GM23248 (cell line): ENCODE results near the gene OR4D11.

Experiments used
- EZH2 ChIP-seq: fragments of 200-600 bp; sonication (generic); IDR thresholded peaks from 2 replicates; pipeline ENCODE4 v1.6.1; 2018; ENCODE audit warnings: antibody characterized with exemption, mild to moderate bottlenecking; ENCODE audit not compliant: insufficient read depth, poor library complexity, severe bottlenecking
- EZH2phosphoT487 ChIP-seq: fragments of 200-600 bp; sonication (generic); IDR thresholded peaks from 2 replicates; pipeline ENCODE4 v1.6.1; 2018; ENCODE audit warnings: antibody characterized with exemption, moderate library complexity, mild to moderate bottlenecking, low read depth; ENCODE audit not compliant: insufficient read depth

- TF ChIP-seq EZH2 (no peak), EZH2phosphoT487 (no peak)
Measured at GRCh38 chr11:59523541-59523940, 20.2 kb downstream of the OR4D11 start.
